ENCODE data around the gene SERPINB11. TPM values are rescaled to one million over a fixed set of nuclear protein-coding genes. Genes with fewer than 3 reads are reported as not detected.

Gene SERPINB11
- polyA plus RNA-seq, 1 experiment, result not detected

DNA sequence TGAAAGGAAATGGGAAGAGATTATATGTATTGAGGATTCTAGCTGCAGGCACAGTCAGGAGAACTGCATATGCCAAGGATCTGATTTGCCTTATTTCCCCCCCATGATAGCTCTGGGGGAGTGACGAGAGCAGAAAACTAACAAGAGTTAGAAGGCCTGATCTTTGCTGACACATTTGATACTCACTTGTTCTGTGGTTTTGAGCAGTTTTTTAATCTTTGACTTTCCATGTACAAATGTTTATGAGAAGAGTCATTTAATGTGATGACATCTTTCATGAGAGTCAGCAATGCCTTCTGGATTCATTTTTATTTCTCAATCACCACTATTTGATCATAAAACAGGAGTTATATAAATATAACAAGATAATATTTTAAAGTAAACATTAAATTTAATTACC, 59.8 kb downstream of the SERPINB11 start:
- TF ChIP-seq, protein P1, sequence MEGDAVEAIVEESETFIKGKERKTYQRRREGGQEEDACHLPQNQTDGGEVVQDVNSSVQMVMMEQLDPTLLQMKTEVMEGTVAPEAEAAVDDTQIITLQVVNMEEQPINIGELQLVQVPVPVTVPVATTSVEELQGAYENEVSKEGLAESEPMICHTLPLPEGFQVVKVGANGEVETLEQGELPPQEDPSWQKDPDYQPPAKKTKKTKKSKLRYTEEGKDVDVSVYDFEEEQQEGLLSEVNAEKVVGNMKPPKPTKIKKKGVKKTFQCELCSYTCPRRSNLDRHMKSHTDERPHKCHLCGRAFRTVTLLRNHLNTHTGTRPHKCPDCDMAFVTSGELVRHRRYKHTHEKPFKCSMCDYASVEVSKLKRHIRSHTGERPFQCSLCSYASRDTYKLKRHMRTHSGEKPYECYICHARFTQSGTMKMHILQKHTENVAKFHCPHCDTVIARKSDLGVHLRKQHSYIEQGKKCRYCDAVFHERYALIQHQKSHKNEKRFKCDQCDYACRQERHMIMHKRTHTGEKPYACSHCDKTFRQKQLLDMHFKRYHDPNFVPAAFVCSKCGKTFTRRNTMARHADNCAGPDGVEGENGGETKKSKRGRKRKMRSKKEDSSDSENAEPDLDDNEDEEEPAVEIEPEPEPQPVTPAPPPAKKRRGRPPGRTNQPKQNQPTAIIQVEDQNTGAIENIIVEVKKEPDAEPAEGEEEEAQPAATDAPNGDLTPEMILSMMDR (IDR thresholded peaks at IDR 0.05; ENCODE audit: insufficient read depth, low read depth, low read length), result no peak
- CTCF ChIA-PET, result interaction anchor here (0.6 kb wide), 1 partner anchor 1836 kb away, joined by 3 read pairs; no protein-coding TSS in a partner anchor
- POLR2A ChIA-PET, result no interaction called here

DNA sequence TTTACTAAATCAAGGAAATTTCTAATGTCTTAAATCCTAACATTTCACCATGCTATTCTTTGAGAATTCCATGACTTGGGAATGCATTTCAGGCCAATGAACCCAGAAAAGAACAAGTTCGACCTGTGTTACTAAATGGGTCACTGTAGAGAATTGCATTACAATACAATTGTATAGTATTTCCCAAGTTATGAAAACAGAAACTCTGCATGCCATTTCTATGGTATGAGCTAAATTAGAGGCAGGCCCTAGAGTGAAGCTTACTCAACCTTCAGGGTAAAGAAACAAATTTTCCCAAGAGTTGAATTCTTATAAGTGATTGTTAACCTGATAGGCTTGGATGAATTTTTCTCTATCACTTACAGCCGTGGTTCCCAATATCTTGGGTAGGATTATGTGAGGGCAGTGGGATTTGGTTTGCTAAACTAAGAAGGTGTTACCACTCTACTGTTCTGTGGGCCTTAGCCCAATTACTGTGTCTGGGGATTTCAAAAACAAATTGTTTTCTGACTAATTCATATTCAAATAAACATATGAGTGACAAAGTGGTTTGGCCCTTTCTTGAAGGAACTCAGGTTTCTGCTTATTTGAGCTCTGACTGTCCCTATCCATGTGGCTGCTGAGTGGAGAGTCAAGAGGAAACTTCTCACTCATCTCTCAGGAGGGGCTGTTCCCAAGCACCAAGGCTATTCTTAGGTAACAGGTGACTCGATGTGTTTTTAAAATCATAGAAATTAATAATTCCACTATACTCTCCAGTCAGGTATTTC, 61.3 kb downstream of the SERPINB11 start:
- no peaks in the 10 kb centered on the region for H3K27me3 ChIP-seq (ENCODE audit: control insufficient read depth, insufficient read depth, low read length)
- CTCF ChIA-PET, result interaction anchor here (1.2 to 1.6 kb wide), 4 partner anchors 11 to 246 kb away, joined by 3 to 5 read pairs (median 4); no protein-coding TSS in a partner anchor
- POLR2A ChIA-PET, result interaction anchor here (0.6 kb wide), 1 partner anchor 7 kb away, joined by 3 read pairs; no protein-coding TSS in a partner anchor
- no peak for DNase-seq (ENCODE audit: low read depth)
- no peak overlapping the region for H3K4me3 ChIP-seq (ENCODE audit: low read depth, low read length)
- no peaks in the 10 kb centered on the region for H3K36me3 ChIP-seq (ENCODE audit: control insufficient read depth, insufficient read depth, low read length)
- TF ChIP-seq, protein P1 (IDR thresholded peaks at IDR 0.05; ENCODE audit: insufficient read depth, low read depth, low read length), result no peak

More for the DNA sequence above, 59.8 kb downstream of the SERPINB11 start:
- no peaks in the 10 kb centered on the region for H3K27me3 ChIP-seq (ENCODE audit: control insufficient read depth, insufficient read depth, low read length)
- peak; percentile 56 for DNase-seq (ENCODE audit: low read depth)
- H3K36me3 ChIP-seq (ENCODE audit: control insufficient read depth, insufficient read depth, low read length), result no peaks in the 10 kb centered on the region
- H3K4me3 ChIP-seq (ENCODE audit: low read depth, low read length), result no peak overlapping the region

DNA sequence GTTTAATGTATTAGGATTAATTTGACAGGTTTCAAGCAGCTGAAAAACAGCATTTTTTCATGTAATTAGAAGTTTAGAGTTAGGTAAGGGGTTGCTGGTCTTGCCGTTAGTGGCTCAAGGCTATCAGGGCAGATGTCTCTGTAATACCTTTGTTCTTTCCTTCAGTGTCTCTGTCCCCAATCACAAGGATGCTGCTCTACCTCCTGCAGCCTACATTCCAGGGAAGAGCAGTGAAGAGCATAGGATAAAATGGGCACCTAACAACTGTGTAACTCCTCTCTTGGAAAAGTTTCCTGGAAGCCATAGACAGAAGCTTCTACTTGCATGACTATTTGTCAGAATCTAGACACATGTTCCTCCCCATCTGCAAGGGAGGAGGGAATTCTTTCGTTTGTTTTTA, 63.1 kb downstream of the SERPINB11 start:
- DNase-seq (ENCODE audit: low read depth), result no peak
- no peak overlapping the region for H3K4me3 ChIP-seq (ENCODE audit: low read depth, low read length)
- ChIA-PET CTCF (no interaction called here), POLR2A (no interaction called here)
- H3K36me3 ChIP-seq (ENCODE audit: control insufficient read depth, insufficient read depth, low read length), result no peaks in the 10 kb centered on the region
- TF ChIP-seq, protein P1 (IDR thresholded peaks at IDR 0.05; ENCODE audit: insufficient read depth, low read depth, low read length), result no peak
- no peaks in the 10 kb centered on the region for H3K27me3 ChIP-seq (ENCODE audit: control insufficient read depth, insufficient read depth, low read length)

Other genes with a start within 250 kb of the SERPINB11 start
- not detected in 2 replicates for gene SERPINB5, start 226.0 kb upstream of the SERPINB11 start, polyA plus RNA-seq (2011; rRNA removed)
- gene SERPINB12, start 160.6 kb upstream of the SERPINB11 start, polyA plus RNA-seq (2011; rRNA removed), result not detected in 2 replicates
- not detected in 2 replicates for gene SERPINB13, start 115.6 kb upstream of the SERPINB11 start, polyA plus RNA-seq (2011; rRNA removed)
- gene SERPINB4, start 58.7 kb upstream of the SERPINB11 start, polyA plus RNA-seq (2011; rRNA removed), result 0.06 TPM in 1 of 2 replicates, not detected in the other
- gene SERPINB3, start 41.1 kb upstream of the SERPINB11 start, polyA plus RNA-seq (2011; rRNA removed), result not detected in 2 replicates
- gene SERPINB7, start 72.5 kb downstream of the SERPINB11 start, polyA plus RNA-seq (2011; rRNA removed), result 149 and 246 TPM in 2 replicates
- gene SERPINB2, start 184.7 kb downstream of the SERPINB11 start, polyA plus RNA-seq (2011; rRNA removed), result 15.2 and 22.1 TPM in 2 replicates
- gene SERPINB10, start 205.0 kb downstream of the SERPINB11 start, polyA plus RNA-seq (2011; rRNA removed), result 0.38 and 0.85 TPM in 2 replicates
- 0.26 and 0.39 TPM in 2 replicates for gene HMSD, start 246.3 kb downstream of the SERPINB11 start, polyA plus RNA-seq (2011; rRNA removed)

All from BJ (cell line).